IPS-18a (cell line): ENCODE results near the gene NDUFAF2.

Experiments used
- H3K27ac ChIP-seq: one replicate; pipeline ENCODE4 v1.5.1; 2013; ENCODE audit warnings: low read length
- H3K27me3 ChIP-seq: one replicate; pipeline ENCODE4 v1.6.1; 2013; ENCODE audit warnings: mild to moderate bottlenecking, low read length; ENCODE audit not compliant: control insufficient read depth, insufficient read depth
- H3K36me3 ChIP-seq: one replicate; pipeline ENCODE4 v1.6.1; 2013; ENCODE audit warnings: low read depth, low read length; ENCODE audit not compliant: control insufficient read depth
- H3K4me1 ChIP-seq: one replicate; pipeline ENCODE4 v1.6.1; 2013; ENCODE audit warnings: low read depth, low read length; ENCODE audit not compliant: control insufficient read depth
- H3K4me3 ChIP-seq: one replicate; pipeline ENCODE4 v1.5.1; 2013; ENCODE audit warnings: low read length
- H3K9ac ChIP-seq: one replicate; pipeline ENCODE4 v1.6.1; 2013; ENCODE audit warnings: mild to moderate bottlenecking, low read length, moderate library complexity
- H3K9me3 ChIP-seq: one replicate; pipeline ENCODE4 v1.6.1; 2013; ENCODE audit warnings: low read depth, low read length; ENCODE audit not compliant: control insufficient read depth

The NDUFAF2 gene

GRCh38 chr5:60993875-60994571, 49.0 kb downstream of the NDUFAF2 start:
- Histone ChIP-seq H3K27me3 (no peaks in the 10 kb centered on the region), H3K9ac (no peak overlapping the region), H3K36me3 (no peaks in the 10 kb centered on the region), H3K4me3 (no peak overlapping the region), H3K27ac (no peak overlapping the region), H3K9me3 (peaks cover 10% of the 10 kb centered on the region), H3K4me1 (no peaks in the 10 kb centered on the region)

- Histone ChIP-seq H3K9me3 (peaks cover 10% of the 10 kb centered on the region), H3K36me3 (no peaks in the 10 kb centered on the region), H3K9ac (no peak overlapping the region), H3K27me3 (no peaks in the 10 kb centered on the region), H3K27ac (no peak overlapping the region), H3K4me3 (no peak overlapping the region), H3K4me1 (peaks cover 13% of the 10 kb centered on the region)
Observed at GRCh38 chr5:60996368-60996767, 51.4 kb downstream of the NDUFAF2 start.

- Histone ChIP-seq H3K9ac (no peak overlapping the region), H3K27me3 (no peaks in the 10 kb centered on the region), H3K27ac (no peak overlapping the region), H3K4me1 (peaks cover 13% of the 10 kb centered on the region), H3K9me3 (peaks cover 10% of the 10 kb centered on the region), H3K4me3 (no peak overlapping the region), H3K36me3 (no peaks in the 10 kb centered on the region)
Observed at GRCh38 chr5:60997721-60998120, 52.7 kb downstream of the NDUFAF2 start.

- no peak overlapping the region for H3K27ac ChIP-seq
- no peak overlapping the region for H3K4me3 ChIP-seq
- H3K9me3 ChIP-seq, result no peaks in the 10 kb centered on the region
Observed at GRCh38 chr5:61000887-61001286, 55.9 kb downstream of the NDUFAF2 start.

GRCh38 chr5:61001647-61002046, 56.6 kb downstream of the NDUFAF2 start:
- Histone ChIP-seq H3K9me3 (no peaks in the 10 kb centered on the region), H3K4me1 (peaks cover 13% of the 10 kb centered on the region), H3K9ac (no peak overlapping the region), H3K4me3 (no peak overlapping the region), H3K27me3 (no peaks in the 10 kb centered on the region), H3K27ac (no peak overlapping the region), H3K36me3 (no peaks in the 10 kb centered on the region)

More at GRCh38 chr5:61000887-61001286, 55.9 kb downstream of the NDUFAF2 start:
- H3K9ac ChIP-seq, result no peak overlapping the region
- no peaks in the 10 kb centered on the region for H3K36me3 ChIP-seq
- no peaks in the 10 kb centered on the region for H3K27me3 ChIP-seq
- H3K4me1 ChIP-seq, result peaks cover 13% of the 10 kb centered on the region

GRCh38 chr5:61002611-61003355, 57.8 kb downstream of the NDUFAF2 start:
- no peaks in the 10 kb centered on the region for H3K27me3 ChIP-seq
- H3K27ac ChIP-seq, result no peak overlapping the region
- no peak overlapping the region for H3K9ac ChIP-seq
- H3K36me3 ChIP-seq, result no peaks in the 10 kb centered on the region
- H3K4me3 ChIP-seq, result no peak overlapping the region
- peaks cover 13% of the 10 kb centered on the region for H3K4me1 ChIP-seq
- H3K9me3 ChIP-seq, result no peaks in the 10 kb centered on the region

DNA sequence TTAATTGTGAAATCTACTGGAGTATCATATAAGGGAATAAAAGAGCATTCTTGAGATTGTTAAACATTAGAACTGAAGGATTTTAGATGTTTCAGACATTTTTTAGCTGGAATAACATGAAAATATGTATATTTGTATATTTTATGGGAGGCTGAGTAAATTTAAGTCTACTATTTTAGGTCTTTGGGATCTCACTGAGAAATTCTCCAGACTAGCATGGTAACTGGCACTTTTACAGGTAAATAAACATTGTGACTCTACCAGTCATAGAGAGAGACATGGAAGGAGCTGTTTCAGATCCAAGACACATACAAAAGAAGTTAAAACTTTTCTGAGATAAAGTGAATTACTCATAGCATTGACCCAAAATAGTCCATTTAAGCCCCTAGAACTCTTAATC, 59.4 kb downstream of the NDUFAF2 start:
- no peaks in the 10 kb centered on the region for H3K9me3 ChIP-seq
- H3K27ac ChIP-seq, result no peak overlapping the region
- no peak overlapping the region for H3K4me3 ChIP-seq
- H3K4me1 ChIP-seq, result peaks cover 13% of the 10 kb centered on the region
- H3K9ac ChIP-seq, result no peak overlapping the region
- H3K36me3 ChIP-seq, result no peaks in the 10 kb centered on the region
- H3K27me3 ChIP-seq, result no peaks in the 10 kb centered on the region

DNA sequence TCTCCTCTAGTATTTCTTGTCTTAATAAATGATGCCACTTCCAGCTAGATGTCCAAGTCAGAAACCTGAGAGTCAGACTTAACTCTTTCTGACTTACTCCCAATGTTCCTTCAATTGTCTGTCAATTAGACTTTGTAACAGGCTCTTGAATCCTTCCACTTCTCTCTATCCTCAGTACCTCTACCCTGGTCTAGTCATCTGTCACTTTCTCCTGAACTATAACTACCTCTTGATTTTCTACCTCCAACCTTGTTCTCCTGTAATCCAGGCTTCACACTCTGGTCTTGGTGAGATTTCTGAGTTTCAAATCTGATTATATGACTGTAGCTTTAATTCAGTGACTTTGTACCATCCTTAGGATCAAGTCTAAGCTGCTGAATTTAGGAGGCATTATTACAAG, 64.9 kb downstream of the NDUFAF2 start:
- no peaks in the 10 kb centered on the region for H3K27me3 ChIP-seq
- no peaks in the 10 kb centered on the region for H3K36me3 ChIP-seq
- no peak overlapping the region for H3K27ac ChIP-seq
- H3K4me3 ChIP-seq, result no peak overlapping the region
- H3K9me3 ChIP-seq, result no peaks in the 10 kb centered on the region
- no peak overlapping the region for H3K9ac ChIP-seq
- H3K4me1 ChIP-seq, result no peaks in the 10 kb centered on the region

GRCh38 chr5:61010467-61011454, 65.8 kb downstream of the NDUFAF2 start:
- no peak overlapping the region for H3K9ac ChIP-seq
- H3K4me3 ChIP-seq, result no peak overlapping the region
- H3K27ac ChIP-seq, result no peak overlapping the region
- no peaks in the 10 kb centered on the region for H3K27me3 ChIP-seq
- H3K4me1 ChIP-seq, result no peaks in the 10 kb centered on the region
- H3K36me3 ChIP-seq, result no peaks in the 10 kb centered on the region
- no peaks in the 10 kb centered on the region for H3K9me3 ChIP-seq

GRCh38 chr5:61018062-61018461, 73.1 kb downstream of the NDUFAF2 start:
- Histone ChIP-seq H3K36me3 (no peaks in the 10 kb centered on the region), H3K27me3 (no peaks in the 10 kb centered on the region), H3K27ac (no peak overlapping the region), H3K9me3 (no peaks in the 10 kb centered on the region), H3K4me3 (no peak overlapping the region), H3K4me1 (no peaks in the 10 kb centered on the region), H3K9ac (no peak overlapping the region)

DNA sequence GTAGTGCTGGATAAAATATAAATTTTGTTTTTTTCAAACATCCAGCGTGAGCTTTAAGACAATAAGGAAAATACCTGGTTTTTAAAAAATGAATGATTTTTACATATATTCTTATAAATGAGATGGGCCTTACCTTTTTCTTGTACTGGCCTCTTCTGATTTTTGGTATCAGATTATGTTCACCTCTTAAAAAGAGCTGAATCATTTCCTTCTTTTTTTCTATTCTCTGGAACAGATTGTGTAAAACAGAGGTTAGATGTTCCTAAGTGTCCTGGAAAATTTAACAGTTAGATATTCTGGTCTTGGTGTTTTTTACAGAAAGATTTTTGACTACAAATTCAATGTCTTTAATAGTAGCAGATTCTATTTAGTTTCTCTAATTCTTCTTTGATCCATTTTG, 74.6 kb downstream of the NDUFAF2 start:
- Histone ChIP-seq H3K27ac (no peak overlapping the region), H3K9ac (no peak overlapping the region)

More for the DNA sequence above, 74.6 kb downstream of the NDUFAF2 start:
- Histone ChIP-seq H3K27me3 (no peaks in the 10 kb centered on the region), H3K36me3 (no peaks in the 10 kb centered on the region), H3K4me1 (no peaks in the 10 kb centered on the region), H3K9me3 (no peaks in the 10 kb centered on the region), H3K4me3 (no peak overlapping the region)
